OCI-M2 (cell line): ENCODE data around the gene PRR36.

Experiments used
- DNase-seq: peaks from one replicate; lab custom pipeline; 2025; ENCODE audit not compliant: unreplicated experiment; lab: John Stamatoyannopoulos, UW

The PRR36 gene

DNA sequence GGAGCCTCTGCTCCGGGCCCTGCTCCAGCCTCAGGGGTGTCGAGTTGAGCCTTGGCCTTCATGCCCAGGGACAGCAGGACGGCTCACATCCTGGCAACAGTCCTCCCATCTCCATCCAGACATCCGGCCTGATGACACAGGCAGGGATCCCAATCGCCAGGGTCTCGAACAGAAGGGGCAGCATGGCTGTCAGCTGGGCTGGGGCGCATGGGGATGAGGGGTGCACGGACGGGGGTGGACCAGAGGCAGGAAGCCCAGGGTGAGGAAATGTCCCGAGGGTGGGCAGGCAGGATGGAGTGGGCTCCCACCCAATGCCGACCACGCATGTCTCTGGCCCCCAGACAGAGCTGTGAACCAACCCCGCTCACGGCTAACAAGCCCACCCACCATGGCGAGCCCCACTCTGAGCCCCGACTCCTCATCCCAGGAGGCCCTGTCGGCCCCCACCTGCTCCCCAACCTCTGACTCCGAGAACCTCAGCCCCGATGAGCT, 28.0 kb downstream of the PRR36 start:
- no peak for DNase-seq

- no peak for DNase-seq
These were observed 28.6 kb downstream of the PRR36 start for GRCh38 chr19:7845390-7846154.

DNA sequence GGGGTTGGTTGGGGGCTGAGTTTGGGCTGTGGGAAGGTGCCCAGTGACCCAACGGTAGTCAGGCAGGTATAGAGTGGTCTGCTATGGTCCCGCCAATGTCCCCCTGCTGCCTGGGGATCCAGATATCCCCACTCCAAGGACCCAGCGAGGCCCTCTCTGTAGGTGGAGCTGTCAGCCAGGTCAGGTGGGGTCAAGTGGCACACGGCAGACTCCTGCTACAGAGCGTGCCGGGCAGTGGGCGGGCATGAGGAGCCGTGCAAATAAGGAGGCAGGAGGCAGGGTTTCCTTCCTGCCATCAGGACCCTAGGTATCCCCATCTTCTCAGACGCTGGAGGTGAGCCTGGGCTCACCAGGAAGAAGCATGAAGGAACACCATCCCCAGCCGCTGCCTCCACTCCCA, 29.2 kb downstream of the PRR36 start:
- DNase-seq, result no peak

- DNase-seq, result no peak
These were observed 29.8 kb downstream of the PRR36 start for GRCh38 chr19:7844405-7844804.

GRCh38 chr19:7843521-7843920, 30.7 kb downstream of the PRR36 start:
- DNase-seq, result no peak

- no peak for DNase-seq
These were observed 31.4 kb downstream of the PRR36 start for GRCh38 chr19:7842661-7843294.

- DNase-seq, result no peak
These were observed 32.2 kb downstream of the PRR36 start for GRCh38 chr19:7841751-7842660.

DNA sequence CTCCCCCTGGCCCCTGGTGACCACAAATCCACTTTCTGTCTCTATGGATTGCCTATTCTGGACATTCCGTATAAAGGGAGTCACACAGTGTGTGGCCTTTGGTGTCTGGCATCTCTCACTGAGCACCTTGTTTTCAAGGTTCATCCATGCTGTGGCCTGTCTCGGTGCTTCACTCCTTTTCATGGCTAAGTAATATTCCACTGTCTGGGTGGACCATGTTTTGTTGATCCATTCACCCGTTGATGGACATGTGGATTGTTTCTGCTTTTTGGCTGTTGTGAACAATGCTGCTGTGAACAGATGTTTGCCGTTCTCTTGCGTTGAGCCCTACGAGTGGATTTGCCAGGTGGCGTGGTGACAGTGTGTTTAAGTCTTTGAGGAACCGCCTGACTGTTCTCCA, 33.6 kb downstream of the PRR36 start:
- DNase-seq, result no peak

DNA sequence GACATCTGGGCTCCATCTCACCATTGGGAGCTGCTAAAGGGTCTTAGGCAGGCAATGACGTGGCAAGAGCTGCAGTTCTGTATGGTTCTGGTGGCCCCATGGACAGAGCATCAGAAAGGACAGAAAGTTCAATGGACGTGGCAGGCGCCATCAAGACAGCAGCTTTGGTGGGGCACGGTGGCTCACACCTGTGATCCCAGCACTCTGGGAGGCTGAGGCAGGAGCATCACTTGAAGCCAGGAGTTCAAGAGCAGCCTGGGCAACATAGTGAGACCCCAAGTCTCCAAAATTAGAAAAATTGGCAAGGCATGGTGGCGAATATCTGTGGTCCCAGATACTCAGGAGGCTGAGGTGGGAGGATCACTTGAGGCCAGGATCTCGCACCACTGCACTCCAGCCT, 34.7 kb downstream of the PRR36 start:
- DNase-seq, result no peak

DNA sequence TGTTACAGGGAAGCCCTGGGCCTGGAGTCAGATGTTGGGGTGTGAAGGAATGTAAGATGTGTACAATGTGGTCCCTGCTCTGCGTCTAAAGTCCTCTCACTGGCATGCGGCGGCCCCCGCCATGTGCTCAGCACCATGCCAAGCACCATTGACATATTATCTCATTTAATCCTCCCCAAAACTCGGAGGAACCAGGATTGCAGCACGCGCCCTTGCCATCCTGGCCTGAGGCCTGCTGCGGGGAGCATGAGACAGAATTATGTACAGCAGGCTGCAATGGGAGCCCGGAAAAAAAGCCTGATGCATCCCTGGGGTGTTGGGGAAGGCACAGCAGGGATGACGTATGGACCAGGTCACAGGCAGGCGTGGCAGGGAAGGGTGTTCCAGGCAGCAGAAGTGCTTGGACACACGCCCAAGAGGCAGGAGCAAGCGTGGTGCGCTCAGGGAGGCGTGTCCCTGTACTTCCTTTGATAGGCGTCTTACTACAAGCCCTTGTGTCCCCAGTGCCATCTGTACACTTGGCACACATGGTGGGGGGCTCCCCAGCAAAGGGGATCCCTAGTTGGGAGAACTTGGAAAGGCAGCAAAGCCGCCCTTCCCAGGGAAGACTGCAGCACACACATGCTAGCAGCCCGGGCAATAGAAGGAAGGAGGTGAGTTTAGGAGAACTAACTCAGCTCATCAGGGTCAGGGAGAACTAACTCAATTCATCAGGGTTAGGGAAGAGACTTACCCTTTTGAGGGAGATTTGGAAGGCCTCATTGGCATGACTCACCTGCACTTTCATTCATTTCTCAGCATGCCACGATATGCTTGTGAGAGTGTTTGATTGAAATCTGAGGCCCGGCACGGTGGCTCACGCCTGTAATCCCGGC, 40.7 kb downstream of the PRR36 start:
- no peak for DNase-seq

GRCh38 chr19:7832781-7833180, 41.4 kb downstream of the PRR36 start:
- DNase-seq, result no peak

DNA sequence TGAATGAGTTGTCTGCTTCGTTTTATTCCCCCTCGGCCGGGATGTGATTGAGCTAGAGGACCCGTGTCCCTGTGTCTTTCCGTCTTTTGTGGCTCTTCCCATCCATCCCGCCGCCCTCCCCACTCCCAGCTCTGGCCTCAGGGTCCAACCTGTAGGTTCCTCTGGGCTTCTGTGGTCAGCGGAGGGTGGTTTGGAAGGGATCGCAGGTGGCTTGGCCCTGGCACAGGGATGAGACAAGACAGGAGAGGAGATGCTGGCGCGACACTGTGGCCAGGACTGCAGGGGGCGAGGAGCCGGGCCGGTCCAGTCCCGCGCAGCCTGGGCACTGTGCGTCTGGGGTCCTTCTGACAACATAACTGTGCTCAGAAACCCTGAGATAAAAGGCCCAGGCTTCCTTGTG, 42.2 kb downstream of the PRR36 start:
- no peak for DNase-seq

- DNase-seq, result no peak
These were observed 42.7 kb downstream of the PRR36 start for GRCh38 chr19:7831452-7831851.

- no peak for DNase-seq
These were observed 43.4 kb downstream of the PRR36 start for GRCh38 chr19:7830823-7831222.

DNA sequence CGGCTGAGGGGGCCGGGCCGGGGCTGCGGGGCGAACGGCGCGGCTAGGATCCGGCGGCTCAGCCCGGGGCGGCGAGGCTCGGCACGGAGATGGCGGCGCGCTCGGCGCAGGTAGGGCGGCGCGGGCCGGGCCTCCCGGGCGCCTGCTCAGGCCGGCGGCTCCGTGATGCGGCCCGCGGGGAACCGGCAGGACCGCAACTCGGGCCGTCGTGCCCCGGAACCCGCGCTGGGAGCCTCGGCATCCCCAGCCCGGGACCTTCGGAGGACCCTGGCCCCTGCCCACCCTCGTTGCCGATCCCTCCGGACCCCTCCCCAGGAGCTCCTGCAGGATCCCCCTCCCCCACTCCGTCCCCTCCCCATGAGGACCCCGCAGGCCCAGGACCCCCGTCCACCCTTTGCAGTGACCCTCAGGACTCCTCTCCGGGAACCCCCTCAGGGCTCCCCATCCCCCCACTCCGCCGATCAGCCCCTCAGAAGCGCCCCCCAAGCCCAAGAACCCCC, 43.9 kb downstream of the PRR36 start:
- DNase-seq, result no peak

DNA sequence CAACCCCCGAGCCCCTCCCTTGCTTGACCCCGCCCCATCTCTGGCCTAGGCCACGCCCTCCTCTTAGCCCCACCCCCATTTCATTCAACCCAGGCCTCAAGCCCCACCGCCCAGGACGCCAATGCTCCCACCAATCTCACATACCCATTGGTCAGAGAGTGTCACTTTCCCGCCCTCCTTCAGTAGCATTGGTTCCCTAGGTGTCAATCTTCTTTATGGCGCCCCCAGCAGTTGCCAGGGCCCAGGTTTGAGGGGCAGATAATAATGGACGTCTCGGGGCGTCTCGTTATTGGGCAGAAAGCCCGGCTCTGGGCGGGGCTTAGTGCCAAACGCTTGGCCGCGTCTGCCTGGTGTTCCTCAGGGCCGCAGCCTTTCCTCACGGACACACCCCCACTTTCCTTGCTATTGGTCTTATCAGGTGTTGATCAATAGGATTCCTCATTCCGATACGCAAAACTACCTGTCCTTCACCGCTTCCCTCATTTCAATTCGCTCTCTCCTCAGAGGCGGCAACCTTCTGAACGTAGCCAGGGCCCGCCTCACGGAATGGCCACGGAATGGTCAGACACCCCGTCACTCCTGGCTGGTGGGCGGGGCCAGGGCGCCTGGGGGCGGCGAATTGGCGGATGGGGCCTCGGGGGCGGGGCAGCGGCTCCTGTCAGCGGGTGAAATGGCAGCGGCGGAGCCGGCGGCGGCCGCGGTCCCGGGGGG, 44.5 kb downstream of the PRR36 start, which contains the start of gene EVI5L:
EVI5L (plus strand) TSS at position 658 of the 711 bp plus-strand sequence. CDS start 16,325 bp downstream, outside the sequence.
- DNase-seq, result peak; percentile 91

GRCh38 chr19:7829166-7829520, 45.0 kb downstream of the PRR36 start:
- no peak for DNase-seq

DNA sequence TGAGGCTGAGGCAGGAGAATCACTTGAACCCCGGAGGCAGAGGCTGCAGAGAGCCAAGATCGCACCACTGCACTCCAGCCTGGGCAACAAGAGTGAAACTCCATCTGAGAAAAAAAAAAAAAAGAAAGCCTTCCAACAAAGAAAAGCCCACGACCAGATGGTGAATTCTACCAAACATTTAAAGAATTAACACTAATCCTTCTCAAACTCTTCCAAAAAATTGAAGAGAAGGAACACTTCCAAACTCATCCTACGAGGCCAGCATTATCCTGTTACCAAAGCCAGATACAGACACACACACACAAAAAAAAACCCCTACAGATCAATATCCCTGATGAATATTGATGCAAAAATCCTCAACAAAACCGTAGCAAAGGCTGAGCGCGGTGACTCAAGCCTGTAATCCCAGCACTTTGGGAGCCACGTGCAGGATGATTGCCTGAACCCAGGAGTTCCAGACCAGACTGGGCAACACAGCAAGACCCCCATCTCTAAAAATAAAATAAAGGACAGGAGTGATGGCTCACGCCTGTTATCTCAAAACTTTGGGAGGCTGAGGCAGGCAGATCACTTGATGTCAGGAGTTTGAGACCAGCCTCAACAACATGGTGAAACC, 50.4 kb downstream of the PRR36 start:
- no peak for DNase-seq

DNA sequence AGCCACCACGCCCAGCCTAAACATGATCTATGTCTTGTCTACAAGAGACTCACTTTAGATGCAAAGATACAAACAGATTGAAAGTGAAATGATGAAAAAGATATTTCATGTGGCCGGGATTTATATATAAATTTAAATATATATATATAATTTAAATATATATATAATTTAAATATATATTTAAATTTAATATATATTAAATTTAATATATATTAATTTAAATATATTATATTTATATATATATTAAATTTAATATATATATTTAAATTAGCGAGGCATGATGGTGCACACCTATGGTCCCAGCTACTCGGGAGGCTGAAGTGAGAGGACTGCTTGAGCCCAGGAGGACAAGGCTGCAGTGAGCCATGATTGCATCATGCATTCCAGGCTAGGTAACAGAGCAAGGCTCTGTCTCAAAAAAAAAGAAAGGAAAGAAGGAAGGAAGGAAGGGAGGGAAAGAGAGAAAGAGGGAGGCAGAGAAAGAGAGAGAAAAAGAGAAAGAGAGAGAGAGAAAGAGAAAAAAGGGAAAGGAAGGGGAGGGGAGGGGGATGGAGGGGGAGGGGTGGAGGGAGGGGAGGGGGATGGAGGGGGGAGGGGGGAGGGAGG, 51.2 kb downstream of the PRR36 start:
- DNase-seq, result no peak
